ENCODE measurements around the gene E2F1. TPM values are rescaled to one million over a fixed set of nuclear protein-coding genes. Genes with fewer than 3 reads are reported as not detected.
A peak's percentile ranks its signal among the peaks of the same experiment; 100 is the strongest.

E2F1 gene
- total and polyA plus RNA-seq, 2 experiments from 2014 or later, result 12.1 to 42.6 TPM

DNA sequence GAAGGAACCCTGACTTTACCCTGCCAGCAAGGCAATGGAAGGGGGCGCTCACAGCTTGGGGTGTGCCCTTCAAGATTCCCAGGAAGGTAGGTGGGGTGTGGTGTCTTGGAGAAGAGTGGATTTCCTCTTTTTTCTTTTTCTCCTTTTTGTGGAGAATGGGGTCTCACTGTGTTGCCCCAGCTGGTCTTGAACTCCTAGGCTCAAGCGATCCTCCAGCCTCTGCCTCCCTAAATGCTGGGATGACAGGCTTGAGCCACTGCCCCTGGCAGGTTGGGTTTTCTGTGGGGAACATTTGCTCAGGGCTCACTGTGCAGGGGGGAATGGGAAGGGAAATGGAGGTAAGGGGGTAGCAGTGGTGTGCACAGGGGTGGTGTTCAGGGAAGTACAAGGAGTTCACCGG, 41.6 kb upstream of the E2F1 start:
- H3K4me1 Mint-ChIP-seq, result peaks cover 6% of the 10 kb centered on the region; the same call in 2 of the 3 replicates
- DNase-seq (ENCODE audit: low spot score), result no peak
- TF ChIP-seq, protein P1, sequence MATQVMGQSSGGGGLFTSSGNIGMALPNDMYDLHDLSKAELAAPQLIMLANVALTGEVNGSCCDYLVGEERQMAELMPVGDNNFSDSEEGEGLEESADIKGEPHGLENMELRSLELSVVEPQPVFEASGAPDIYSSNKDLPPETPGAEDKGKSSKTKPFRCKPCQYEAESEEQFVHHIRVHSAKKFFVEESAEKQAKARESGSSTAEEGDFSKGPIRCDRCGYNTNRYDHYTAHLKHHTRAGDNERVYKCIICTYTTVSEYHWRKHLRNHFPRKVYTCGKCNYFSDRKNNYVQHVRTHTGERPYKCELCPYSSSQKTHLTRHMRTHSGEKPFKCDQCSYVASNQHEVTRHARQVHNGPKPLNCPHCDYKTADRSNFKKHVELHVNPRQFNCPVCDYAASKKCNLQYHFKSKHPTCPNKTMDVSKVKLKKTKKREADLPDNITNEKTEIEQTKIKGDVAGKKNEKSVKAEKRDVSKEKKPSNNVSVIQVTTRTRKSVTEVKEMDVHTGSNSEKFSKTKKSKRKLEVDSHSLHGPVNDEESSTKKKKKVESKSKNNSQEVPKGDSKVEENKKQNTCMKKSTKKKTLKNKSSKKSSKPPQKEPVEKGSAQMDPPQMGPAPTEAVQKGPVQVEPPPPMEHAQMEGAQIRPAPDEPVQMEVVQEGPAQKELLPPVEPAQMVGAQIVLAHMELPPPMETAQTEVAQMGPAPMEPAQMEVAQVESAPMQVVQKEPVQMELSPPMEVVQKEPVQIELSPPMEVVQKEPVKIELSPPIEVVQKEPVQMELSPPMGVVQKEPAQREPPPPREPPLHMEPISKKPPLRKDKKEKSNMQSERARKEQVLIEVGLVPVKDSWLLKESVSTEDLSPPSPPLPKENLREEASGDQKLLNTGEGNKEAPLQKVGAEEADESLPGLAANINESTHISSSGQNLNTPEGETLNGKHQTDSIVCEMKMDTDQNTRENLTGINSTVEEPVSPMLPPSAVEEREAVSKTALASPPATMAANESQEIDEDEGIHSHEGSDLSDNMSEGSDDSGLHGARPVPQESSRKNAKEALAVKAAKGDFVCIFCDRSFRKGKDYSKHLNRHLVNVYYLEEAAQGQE (IDR thresholded peaks at IDR 0.05; ENCODE audit: unreplicated experiment), result no peak
- TF ChIP-seq CTCF (conservative IDR thresholded peaks at IDR 0.05; ENCODE audit: low read depth in 2 of 2), result peak in 1 of 2 experiments; percentile 43; a peak in 2 of 4 replicates
- no peaks in the 10 kb centered on the region for H3K36me3 Mint-ChIP-seq (ENCODE audit: low read depth)
- no peaks in the 10 kb centered on the region for H4K20me1 ChIP-seq (replicated peaks; ENCODE audit: insufficient read depth)
- no peak for ATAC-seq
- H3K9me3 Mint-ChIP-seq, result no peaks in the 10 kb centered on the region; the same call in 2 of the 3 replicates
- peaks cover 5% of the 10 kb centered on the region; the same call in 1 of the 2 replicates for H3F3A ChIP-seq (replicated peaks; ENCODE audit: low read depth)
- no peak overlapping the region for H2AFZ ChIP-seq
- no peak overlapping the region for H3K4me3 Mint-ChIP-seq
- H3K27me3 Mint-ChIP-seq (ENCODE audit: insufficient read depth, low read depth, poor library complexity), result peaks cover 22% of the 10 kb centered on the region
- H3K4me3 ChIP-seq, result no peak overlapping the region
- no peaks in the 10 kb centered on the region for H3K79me2 ChIP-seq (replicated peaks; ENCODE audit: insufficient read depth)
- no peaks in the 10 kb centered on the region for H3K36me3 ChIP-seq (ENCODE audit: insufficient read depth)
- H3K4me1 ChIP-seq (ENCODE audit: insufficient read depth), result 0 out of 2 replicates have a peak, but pooled peaks cover 4% of the 10 kb centered on the region
- no peak overlapping the region for H3K4me2 ChIP-seq
- H3K27ac ChIP-seq (ENCODE audit: low read depth), result no peak overlapping the region
- no peak overlapping the region for H3K27ac Mint-ChIP-seq
- H3K9me2 ChIP-seq (ENCODE audit: insufficient read depth), result no peaks in the 10 kb centered on the region
- no peaks in the 10 kb centered on the region for H3K27me3 ChIP-seq (ENCODE audit: insufficient read depth)

- Mint-ChIP-seq H3K27me3 (ENCODE audit: insufficient read depth, low read depth, poor library complexity) (peaks cover 21% of the 10 kb centered on the region), H3K4me1 (0 out of 3 replicates have a peak, but pooled peaks cover 3% of the 10 kb centered on the region), H3K4me3 (no peak overlapping the region; the same call in 2 of the 3 replicates), H3K36me3 (ENCODE audit: low read depth) (no peaks in the 10 kb centered on the region), H3K27ac (no peak overlapping the region), H3K9me3 (no peaks in the 10 kb centered on the region)
- Histone ChIP-seq H3K9me2 (ENCODE audit: insufficient read depth) (no peaks in the 10 kb centered on the region), H3K4me3 (no peak overlapping the region), H3K79me2 (replicated peaks; ENCODE audit: insufficient read depth) (no peaks in the 10 kb centered on the region), H3K27ac (ENCODE audit: low read depth) (no peak overlapping the region), H3K4me1 (ENCODE audit: insufficient read depth) (no peaks in the 10 kb centered on the region), H2AFZ (no peak overlapping the region), H3F3A (replicated peaks; ENCODE audit: low read depth) (no peaks in the 10 kb centered on the region), H3K4me2 (no peak overlapping the region), H3K36me3 (ENCODE audit: insufficient read depth) (no peaks in the 10 kb centered on the region), H3K27me3 (ENCODE audit: insufficient read depth) (no peaks in the 10 kb centered on the region), H4K20me1 (replicated peaks; ENCODE audit: insufficient read depth) (no peaks in the 10 kb centered on the region)
- TF ChIP-seq JUNB (IDR thresholded peaks at IDR 0.05; ENCODE audit: unreplicated experiment), result no peak
- DNase-seq (ENCODE audit: low spot score), result no peak
- ATAC-seq, result no peak
These were observed 40.9 kb upstream of the E2F1 start for GRCh38 chr20:33727115-33727479.
